Suprapubic skin (tissue), 4 donors: ENCODE data around the gene LRRC4C. TPM values are rescaled to one million over a fixed set of nuclear protein-coding genes. Genes with fewer than 3 reads are reported as not detected.
A peak's percentile ranks its signal among the peaks of the same experiment; 100 is the strongest.

Source experiments
- DNase-seq, 2 donors: peaks; one replicate each; pipeline ENCODE4 v3.0.0-alpha.2; 2019; ENCODE audit warnings: low spot score in 2 of 2
- H3K27ac ChIP-seq: fragments of 200-600 bp; sonication (generic); one replicate; pipeline ENCODE4 v1.5.1; 2019
- H3K27me3 ChIP-seq: fragments of 200-600 bp; sonication (generic); one replicate; pipeline ENCODE4 v1.5.1; 2019
- H3K36me3 ChIP-seq: fragments of 200-600 bp; sonication (generic); one replicate; pipeline ENCODE4 v1.5.1; 2019
- H3K4me1 ChIP-seq: fragments of 200-600 bp; sonication (generic); one replicate; pipeline ENCODE4 v1.5.1; 2019
- H3K4me3 ChIP-seq: fragments of 200-600 bp; sonication (generic); one replicate; pipeline ENCODE4 v1.5.1; 2019; ENCODE audit warnings: mild to moderate bottlenecking
- H3K9me3 ChIP-seq: fragments of 200-600 bp; sonication (generic); one replicate; pipeline ENCODE4 v1.5.1; 2019
- EP300 ChIP-seq: sonication (generic); formaldehyde crosslinking; IDR thresholded peaks from one replicate; pipeline ENCODE4 v1.6.1; 2017; ENCODE audit warnings: antibody characterized with exemption
- POLR2A ChIP-seq, 2 donors: fragments of 450-650 bp; IDR thresholded peaks; one replicate each; pipeline ENCODE4 v1.6.1; 2017; ENCODE audit warnings: antibody characterized with exemption in 2 of 2, mild to moderate bottlenecking in 2 of 2, moderate library complexity in 2 of 2
- POLR2AphosphoS5 ChIP-seq, 3 donors: sonication (generic); formaldehyde crosslinking; IDR thresholded peaks; one replicate each; pipeline ENCODE4 v1.6.1; 2017; ENCODE audit warnings: antibody characterized with exemption in 3 of 3
- WGBS: methylation state at CpG from one replicate; pipeline ENCODE4 v1.1.5; 2018; 5-methylcytosine and 5-hydroxymethylcytosine counted together
- total RNA-seq, 4 donors: library from RNA; depleted of rRNA; stranded (reverse); fragments of >200 nt; gene quantifications; one replicate each; pipeline ENCODE4 v1.1.0, GENCODE V29; 2016
- TF ChIP-seq, protein P1 (sequence below), 2 donors: fragments of 200-600 bp in 1 of 2; fragments of 450-650 bp in 1 of 2; sonication (generic) in 1 of 2; IDR thresholded peaks; one replicate each; pipeline ENCODE4 v1.5.1; 2016 to 2019; ENCODE audit warnings: antibody characterized with exemption in 2 of 2, mild to moderate bottlenecking in 1 of 2, moderate library complexity in 1 of 2

LRRC4C gene
- total RNA-seq, 4 donors from 2014 or later = 0.19 to 1.1 (median 0.60) TPM; not detected in 1

DNA sequence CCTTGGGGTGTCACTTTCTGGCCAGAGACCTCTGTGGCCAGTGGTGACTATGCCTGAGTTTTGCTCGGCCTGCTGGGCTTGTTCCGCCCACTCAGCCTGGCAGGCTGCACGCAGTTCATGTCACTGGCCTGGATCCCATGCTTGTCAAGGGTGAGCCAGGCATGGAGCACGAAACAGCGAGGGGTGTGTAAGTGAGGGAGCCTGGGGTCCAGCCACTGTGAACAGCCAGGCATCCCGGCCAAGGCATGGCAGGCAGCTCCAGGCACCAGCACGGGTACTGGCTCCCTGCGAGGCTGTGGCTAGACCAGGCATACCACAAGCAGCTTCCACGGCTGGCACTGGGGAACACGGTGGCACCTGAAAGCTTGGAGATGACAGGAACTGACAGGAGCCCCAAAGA lies 214.3 kb downstream of the LRRC4C start:
- no peaks in the 10 kb centered on the region for H3K27me3 ChIP-seq
- H3K4me3 ChIP-seq = no peak overlapping the region
- WGBS = 81% methylated on average over 10 of the region's 10 CpGs
- peak in 1 of 2 donors; percentile 43 for DNase-seq
- TF ChIP-seq POLR2A (IDR thresholded peaks at IDR 0.05) = no peak
- TF ChIP-seq, protein P1, sequence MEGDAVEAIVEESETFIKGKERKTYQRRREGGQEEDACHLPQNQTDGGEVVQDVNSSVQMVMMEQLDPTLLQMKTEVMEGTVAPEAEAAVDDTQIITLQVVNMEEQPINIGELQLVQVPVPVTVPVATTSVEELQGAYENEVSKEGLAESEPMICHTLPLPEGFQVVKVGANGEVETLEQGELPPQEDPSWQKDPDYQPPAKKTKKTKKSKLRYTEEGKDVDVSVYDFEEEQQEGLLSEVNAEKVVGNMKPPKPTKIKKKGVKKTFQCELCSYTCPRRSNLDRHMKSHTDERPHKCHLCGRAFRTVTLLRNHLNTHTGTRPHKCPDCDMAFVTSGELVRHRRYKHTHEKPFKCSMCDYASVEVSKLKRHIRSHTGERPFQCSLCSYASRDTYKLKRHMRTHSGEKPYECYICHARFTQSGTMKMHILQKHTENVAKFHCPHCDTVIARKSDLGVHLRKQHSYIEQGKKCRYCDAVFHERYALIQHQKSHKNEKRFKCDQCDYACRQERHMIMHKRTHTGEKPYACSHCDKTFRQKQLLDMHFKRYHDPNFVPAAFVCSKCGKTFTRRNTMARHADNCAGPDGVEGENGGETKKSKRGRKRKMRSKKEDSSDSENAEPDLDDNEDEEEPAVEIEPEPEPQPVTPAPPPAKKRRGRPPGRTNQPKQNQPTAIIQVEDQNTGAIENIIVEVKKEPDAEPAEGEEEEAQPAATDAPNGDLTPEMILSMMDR (IDR thresholded peaks at IDR 0.05) = no peak
- TF ChIP-seq EP300 = no peak
- TF ChIP-seq POLR2AphosphoS5 (IDR thresholded peaks at IDR 0.05) = no peak
- no peaks in the 10 kb centered on the region for H3K4me1 ChIP-seq
- H3K9me3 ChIP-seq = no peaks in the 10 kb centered on the region
- H3K27ac ChIP-seq = no peak overlapping the region
- no peaks in the 10 kb centered on the region for H3K36me3 ChIP-seq

DNA sequence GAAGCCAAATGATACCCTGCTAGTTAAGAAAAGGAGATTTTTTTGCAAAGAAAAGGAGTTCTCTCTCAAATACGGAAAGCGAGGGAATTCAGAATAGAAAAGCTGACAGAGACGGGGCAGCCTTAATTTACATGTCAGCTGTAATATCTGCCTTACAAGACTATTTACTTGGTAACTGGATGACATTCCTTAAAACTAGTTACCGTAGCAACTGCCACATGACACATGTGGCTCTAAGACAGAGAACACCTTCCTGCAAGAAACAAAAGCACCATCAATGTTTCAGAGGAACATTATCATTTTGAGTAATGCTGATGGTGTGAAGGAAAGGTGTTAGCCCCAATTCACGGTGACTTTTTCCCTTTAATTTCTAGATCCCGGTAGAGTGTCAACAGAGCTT lies 222.1 kb downstream of the LRRC4C start:
- no peaks in the 10 kb centered on the region for H3K27me3 ChIP-seq
- H3K27ac ChIP-seq = no peak overlapping the region
- no peaks in the 10 kb centered on the region for H3K36me3 ChIP-seq
- H3K4me3 ChIP-seq = no peak overlapping the region
- no peak for DNase-seq
- no peaks in the 10 kb centered on the region for H3K4me1 ChIP-seq
- H3K9me3 ChIP-seq = no peaks in the 10 kb centered on the region
- 60% methylated on average over 6 of the region's 6 CpGs for WGBS
- TF ChIP-seq POLR2AphosphoS5 (IDR thresholded peaks at IDR 0.05) (no peak), POLR2A (IDR thresholded peaks at IDR 0.05) (no peak), EP300 (no peak)
- TF ChIP-seq, protein P1 (IDR thresholded peaks at IDR 0.05) = no peak

DNA sequence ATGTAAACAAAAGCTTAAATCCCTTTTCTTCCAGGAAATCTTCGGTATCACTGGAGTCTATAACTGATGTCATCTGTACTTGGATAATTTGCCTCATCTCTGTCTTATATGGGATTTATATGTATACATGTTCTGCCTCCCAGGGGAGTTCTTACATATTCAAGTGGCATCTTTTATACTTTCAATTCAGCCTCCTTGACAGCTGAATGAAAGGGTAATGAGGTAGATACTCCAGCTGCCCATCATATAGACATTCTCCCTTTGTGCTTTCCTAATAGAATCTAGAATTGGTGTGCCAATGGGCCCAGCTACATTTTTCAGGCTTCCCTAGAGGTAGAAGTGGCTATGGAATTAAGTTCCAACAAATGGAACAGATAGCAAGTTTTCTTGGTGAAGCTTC lies 223.8 kb downstream of the LRRC4C start:
- no peak overlapping the region for H3K4me3 ChIP-seq
- no peaks in the 10 kb centered on the region for H3K9me3 ChIP-seq
- H3K27me3 ChIP-seq = no peaks in the 10 kb centered on the region
- no peaks in the 10 kb centered on the region for H3K36me3 ChIP-seq
- 82% methylated on average over 1 of the region's 1 CpG for WGBS
- DNase-seq = no peak
- no peaks in the 10 kb centered on the region for H3K4me1 ChIP-seq
- no peak for TF ChIP-seq POLR2A (IDR thresholded peaks at IDR 0.05)
- no peak for TF ChIP-seq EP300
- no peak for TF ChIP-seq POLR2AphosphoS5 (IDR thresholded peaks at IDR 0.05)
- TF ChIP-seq, protein P1 (IDR thresholded peaks at IDR 0.05) = no peak
- H3K27ac ChIP-seq = no peak overlapping the region

DNA sequence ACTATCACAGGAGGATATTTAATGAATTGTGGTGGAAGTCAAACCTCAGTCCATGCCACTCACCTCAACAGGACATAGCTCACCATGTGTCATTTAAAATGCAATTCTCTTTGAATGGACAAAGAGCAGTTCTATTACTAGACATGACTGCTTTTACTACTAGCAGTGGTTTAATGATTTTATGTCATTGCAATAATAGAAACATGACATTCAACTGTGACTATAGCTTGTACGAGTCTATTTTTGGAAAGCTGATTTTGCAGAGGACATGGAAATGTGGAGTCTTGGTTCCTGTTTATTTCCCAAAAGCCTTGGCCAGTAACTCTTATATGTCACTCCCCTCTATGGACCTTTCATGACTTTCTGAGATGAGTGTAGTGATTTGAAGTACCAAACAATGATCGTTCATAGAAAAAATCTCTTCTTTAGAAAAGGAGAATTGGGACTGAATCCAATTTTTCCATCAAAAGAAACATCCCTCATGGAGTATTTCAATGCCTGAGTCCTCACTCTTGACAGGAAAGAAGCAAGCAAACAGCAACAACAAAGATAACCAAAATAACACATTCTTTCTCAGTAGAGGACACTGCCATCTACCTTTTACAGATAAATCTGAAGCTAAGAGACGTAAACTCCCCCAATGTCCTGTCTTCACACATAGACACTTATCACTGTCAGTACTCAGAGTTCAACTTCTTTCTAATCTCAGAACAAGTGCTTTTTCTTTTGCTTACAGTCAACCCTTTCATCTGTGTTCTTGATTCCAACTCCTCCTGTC lies 233.4 kb downstream of the LRRC4C start:
- WGBS = 61% methylated on average over 3 of the region's 3 CpGs
- Histone ChIP-seq H3K27ac (no peak overlapping the region), H3K4me3 (no peak overlapping the region), H3K4me1 (no peaks in the 10 kb centered on the region), H3K36me3 (no peaks in the 10 kb centered on the region), H3K27me3 (no peaks in the 10 kb centered on the region), H3K9me3 (no peaks in the 10 kb centered on the region)
- TF ChIP-seq, protein P1 (IDR thresholded peaks at IDR 0.05) = no peak
- TF ChIP-seq POLR2AphosphoS5 (IDR thresholded peaks at IDR 0.05) (no peak), EP300 (no peak), POLR2A (IDR thresholded peaks at IDR 0.05) (no peak)
- no peak for DNase-seq

DNA sequence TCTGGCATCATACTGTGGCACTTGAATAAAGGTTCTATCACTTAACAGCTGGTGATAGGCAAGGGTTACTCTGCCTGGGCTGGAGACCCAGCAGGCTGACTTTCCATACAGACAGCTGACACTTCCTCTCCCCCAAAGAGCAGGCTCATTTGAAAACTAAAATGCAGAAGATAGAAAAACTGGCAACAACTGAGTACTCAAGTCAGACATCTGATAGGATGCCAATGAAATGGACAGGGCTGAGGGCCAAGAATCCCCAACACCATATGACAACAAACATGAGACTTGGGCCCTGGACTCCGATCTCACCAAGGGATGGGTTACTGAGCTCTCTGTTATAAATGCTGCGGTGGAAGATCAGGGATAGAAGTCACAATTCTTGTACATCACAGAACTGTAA lies 237.2 kb downstream of the LRRC4C start:
- no peaks in the 10 kb centered on the region for H3K27me3 ChIP-seq
- 65% methylated on average over 2 of the region's 2 CpGs for WGBS
- no peaks in the 10 kb centered on the region for H3K4me1 ChIP-seq
- H3K4me3 ChIP-seq = no peak overlapping the region
- no peak for TF ChIP-seq POLR2AphosphoS5 (IDR thresholded peaks at IDR 0.05)
- no peak for DNase-seq
- H3K9me3 ChIP-seq = no peaks in the 10 kb centered on the region
- H3K36me3 ChIP-seq = no peaks in the 10 kb centered on the region
- H3K27ac ChIP-seq = no peak overlapping the region
